Activated naive CD4-positive, alpha-beta T cell treated with anti-CD3 and anti-CD28 coated beads, Interleukin-2, amount 10 ng/mL, durations not matched to agents 7 days and 5 days (primary cell): ENCODE results near the gene WBP2.

ENCODE experiments used
- CTCF ChIA-PET: fragments of 350-600 bp; sonication (Branson Sonifier 250); formaldehyde crosslinking; loops from one replicate; lab custom pipeline; 2021; ENCODE audit warnings: antibody characterized with exemption; lab: Charles Lee
- DNase-seq: peaks from one replicate; pipeline ENCODE4 v3.0.0-alpha.2; 2020
- H3K27ac Mint-ChIP-seq: one replicate; pipeline ENCODE4 v1.8.0; 2021; ENCODE audit warnings: mild to moderate bottlenecking, moderate library complexity, mixed read lengths
- H3K27me3 Mint-ChIP-seq: one replicate; pipeline ENCODE4 v1.8.0; 2021; ENCODE audit warnings: mild to moderate bottlenecking, mixed read lengths
- H3K36me3 Mint-ChIP-seq: one replicate; pipeline ENCODE4 v1.8.0; 2021; ENCODE audit warnings: mixed read lengths
- H3K4me1 Mint-ChIP-seq: one replicate; pipeline ENCODE4 v1.8.0; 2021; ENCODE audit warnings: mixed read lengths
- H3K4me3 Mint-ChIP-seq: one replicate; pipeline ENCODE4 v1.8.0; 2021; ENCODE audit warnings: mild to moderate bottlenecking, moderate library complexity, mixed read lengths
- H3K9me3 Mint-ChIP-seq: one replicate; pipeline ENCODE4 v1.8.0; 2021; ENCODE audit warnings: mixed read lengths

The WBP2 gene

GRCh38 chr17:75842963-75843576, 12.1 kb downstream of the WBP2 start:
- H3K36me3 Mint-ChIP-seq: peaks cover 46% of the 10 kb centered on the region
- CTCF ChIA-PET: interaction anchor here (0.9 to 8.0 kb wide), 7 partner anchors 9 to 90 kb away, joined by 3 to 74 read pairs (median 5); partner anchors contain the start of gene WBP2

GRCh38 chr17:75842411-75842810, 12.7 kb downstream of the WBP2 start:
- peaks cover 46% of the 10 kb centered on the region for H3K36me3 Mint-ChIP-seq
- DNase-seq: no peak
- H3K4me3 Mint-ChIP-seq: peak overlapping the region; percentile 96
- H3K4me1 Mint-ChIP-seq: peaks cover 26% of the 10 kb centered on the region
- CTCF ChIA-PET: interaction anchor here (0.9 to 8.0 kb wide), 4 partner anchors 8 to 19 kb away, joined by 3 to 74 read pairs (median 30); no protein-coding TSS in a partner anchor
- H3K27me3 Mint-ChIP-seq: no peaks in the 10 kb centered on the region
- H3K9me3 Mint-ChIP-seq: no peaks in the 10 kb centered on the region
- peak overlapping the region; percentile 42 for H3K27ac Mint-ChIP-seq

More at GRCh38 chr17:75842963-75843576, 12.1 kb downstream of the WBP2 start:
- Mint-ChIP-seq H3K9me3 (no peaks in the 10 kb centered on the region), H3K27ac (peak overlapping the region; percentile 97), H3K4me3 (peak overlapping the region; percentile 96), H3K4me1 (peaks cover 28% of the 10 kb centered on the region), H3K27me3 (no peaks in the 10 kb centered on the region)
- DNase-seq: peak; percentile 61

GRCh38 chr17:75840799-75841164, 14.4 kb downstream of the WBP2 start:
- no peak for DNase-seq
- H3K4me1 Mint-ChIP-seq: peaks cover 26% of the 10 kb centered on the region
- no peaks in the 10 kb centered on the region for H3K27me3 Mint-ChIP-seq
- peak overlapping the region; percentile 33 for H3K27ac Mint-ChIP-seq
- CTCF ChIA-PET: interaction anchor here (1.1 kb wide), 1 partner anchor 12 kb away, joined by 3 read pairs; no protein-coding TSS in a partner anchor
- no peak overlapping the region for H3K4me3 Mint-ChIP-seq
- no peaks in the 10 kb centered on the region for H3K9me3 Mint-ChIP-seq
- H3K36me3 Mint-ChIP-seq: peaks cover 35% of the 10 kb centered on the region

GRCh38 chr17:75839942-75840798, 15.0 kb downstream of the WBP2 start:
- Mint-ChIP-seq H3K4me1 (peaks cover 24% of the 10 kb centered on the region), H3K27ac (peak overlapping the region; percentile 33), H3K36me3 (peaks cover 31% of the 10 kb centered on the region), H3K27me3 (no peaks in the 10 kb centered on the region), H3K4me3 (no peak overlapping the region), H3K9me3 (no peaks in the 10 kb centered on the region)
- DNase-seq: no peak
- CTCF ChIA-PET: interaction anchor here (1.0 to 1.1 kb wide), 3 partner anchors 7 to 13 kb away, joined by 3 read pairs; no protein-coding TSS in a partner anchor

GRCh38 chr17:75838410-75838809, 16.7 kb downstream of the WBP2 start:
- H3K36me3 Mint-ChIP-seq: peaks cover 43% of the 10 kb centered on the region
- H3K9me3 Mint-ChIP-seq: no peaks in the 10 kb centered on the region
- no peak overlapping the region for H3K4me3 Mint-ChIP-seq
- no peak overlapping the region for H3K27ac Mint-ChIP-seq
- H3K4me1 Mint-ChIP-seq: peaks cover 34% of the 10 kb centered on the region
- DNase-seq: no peak
- CTCF ChIA-PET: interaction anchor here (1.3 kb wide), 1 partner anchor 12 kb away, joined by 5 read pairs; no protein-coding TSS in a partner anchor
- no peaks in the 10 kb centered on the region for H3K27me3 Mint-ChIP-seq

GRCh38 chr17:75837899-75838298, 17.2 kb downstream of the WBP2 start:
- CTCF ChIA-PET: interaction anchor here (1.3 kb wide), 1 partner anchor 11 kb away, joined by 5 read pairs; no protein-coding TSS in a partner anchor
- no peak overlapping the region for H3K27ac Mint-ChIP-seq
- H3K27me3 Mint-ChIP-seq: no peaks in the 10 kb centered on the region
- H3K4me1 Mint-ChIP-seq: peaks cover 37% of the 10 kb centered on the region
- no peaks in the 10 kb centered on the region for H3K9me3 Mint-ChIP-seq
- no peak overlapping the region for H3K4me3 Mint-ChIP-seq
- peaks cover 45% of the 10 kb centered on the region for H3K36me3 Mint-ChIP-seq
- no peak for DNase-seq

- Mint-ChIP-seq H3K4me1 (peaks cover 43% of the 10 kb centered on the region), H3K27ac (no peak overlapping the region), H3K36me3 (peaks cover 49% of the 10 kb centered on the region), H3K27me3 (no peaks in the 10 kb centered on the region), H3K4me3 (no peak overlapping the region), H3K9me3 (no peaks in the 10 kb centered on the region)
- no peak for DNase-seq
- CTCF ChIA-PET: interaction anchor here (1.6 kb wide), 1 partner anchor 11 kb away, joined by 4 read pairs; no protein-coding TSS in a partner anchor
Measured at GRCh38 chr17:75836605-75837004, 18.5 kb downstream of the WBP2 start.

- CTCF ChIA-PET: interaction anchor here (1.6 kb wide), 1 partner anchor 12 kb away, joined by 4 read pairs; no protein-coding TSS in a partner anchor
- no peaks in the 10 kb centered on the region for H3K27me3 Mint-ChIP-seq
- no peaks in the 10 kb centered on the region for H3K9me3 Mint-ChIP-seq
- no peak overlapping the region for H3K4me3 Mint-ChIP-seq
- no peak overlapping the region for H3K27ac Mint-ChIP-seq
- no peak for DNase-seq
- H3K4me1 Mint-ChIP-seq: peaks cover 44% of the 10 kb centered on the region
- peaks cover 51% of the 10 kb centered on the region for H3K36me3 Mint-ChIP-seq
Measured at GRCh38 chr17:75835654-75835987, 19.5 kb downstream of the WBP2 start.

- Mint-ChIP-seq H3K36me3 (peaks cover 54% of the 10 kb centered on the region), H3K4me3 (no peak overlapping the region), H3K4me1 (peaks cover 44% of the 10 kb centered on the region), H3K27me3 (no peaks in the 10 kb centered on the region), H3K27ac (peak overlapping the region; percentile 2), H3K9me3 (no peaks in the 10 kb centered on the region)
- no peak for DNase-seq
- CTCF ChIA-PET: interaction anchor here (1.0 to 1.6 kb wide), 3 partner anchors 13 to 82 kb away, joined by 3 to 4 read pairs (median 3); no protein-coding TSS in a partner anchor
Measured at GRCh38 chr17:75834928-75835653, 20.0 kb downstream of the WBP2 start.

- H3K4me3 Mint-ChIP-seq: no peak overlapping the region
- no peaks in the 10 kb centered on the region for H3K27me3 Mint-ChIP-seq
- H3K9me3 Mint-ChIP-seq: no peaks in the 10 kb centered on the region
- peaks cover 57% of the 10 kb centered on the region for H3K36me3 Mint-ChIP-seq
- H3K4me1 Mint-ChIP-seq: peaks cover 42% of the 10 kb centered on the region
- H3K27ac Mint-ChIP-seq: peak overlapping the region; percentile 94
- no peak for DNase-seq
- CTCF ChIA-PET: interaction anchor here (0.8 to 2.3 kb wide), 5 partner anchors 9 to 81 kb away, joined by 3 to 9 read pairs (median 3); partner anchors contain the start of gene UNC13D
Measured at GRCh38 chr17:75834279-75834920, 20.7 kb downstream of the WBP2 start.

- H3K9me3 Mint-ChIP-seq: no peaks in the 10 kb centered on the region
- peak; percentile 63 for DNase-seq
- peak overlapping the region; percentile 94 for H3K27ac Mint-ChIP-seq
- H3K4me1 Mint-ChIP-seq: peaks cover 46% of the 10 kb centered on the region
- H3K27me3 Mint-ChIP-seq: no peaks in the 10 kb centered on the region
- CTCF ChIA-PET: interaction anchor here (0.7 to 2.3 kb wide), 9 partner anchors 10 to 80 kb away, joined by 3 to 9 read pairs (median 5); partner anchors contain the start of genes TRIM65 and WBP2
- peak overlapping the region; percentile 48 for H3K4me3 Mint-ChIP-seq
- peaks cover 53% of the 10 kb centered on the region for H3K36me3 Mint-ChIP-seq
Measured at GRCh38 chr17:75832652-75833400, 22.3 kb downstream of the WBP2 start.

- H3K36me3 Mint-ChIP-seq: peaks cover 50% of the 10 kb centered on the region
- H3K27ac Mint-ChIP-seq: peak overlapping the region; percentile 94
- H3K27me3 Mint-ChIP-seq: no peaks in the 10 kb centered on the region
- CTCF ChIA-PET: interaction anchor here (0.7 to 2.3 kb wide), 9 partner anchors 11 to 79 kb away, joined by 3 to 9 read pairs (median 5); partner anchors contain the start of genes TRIM65 and WBP2
- no peaks in the 10 kb centered on the region for H3K9me3 Mint-ChIP-seq
- peak overlapping the region; percentile 48 for H3K4me3 Mint-ChIP-seq
- DNase-seq: peak; percentile 62
- H3K4me1 Mint-ChIP-seq: peaks cover 51% of the 10 kb centered on the region
Measured at GRCh38 chr17:75832164-75832651, 22.9 kb downstream of the WBP2 start.
